Measurements from ENCODE around the gene SESN1.

Gene SESN1

DNA sequence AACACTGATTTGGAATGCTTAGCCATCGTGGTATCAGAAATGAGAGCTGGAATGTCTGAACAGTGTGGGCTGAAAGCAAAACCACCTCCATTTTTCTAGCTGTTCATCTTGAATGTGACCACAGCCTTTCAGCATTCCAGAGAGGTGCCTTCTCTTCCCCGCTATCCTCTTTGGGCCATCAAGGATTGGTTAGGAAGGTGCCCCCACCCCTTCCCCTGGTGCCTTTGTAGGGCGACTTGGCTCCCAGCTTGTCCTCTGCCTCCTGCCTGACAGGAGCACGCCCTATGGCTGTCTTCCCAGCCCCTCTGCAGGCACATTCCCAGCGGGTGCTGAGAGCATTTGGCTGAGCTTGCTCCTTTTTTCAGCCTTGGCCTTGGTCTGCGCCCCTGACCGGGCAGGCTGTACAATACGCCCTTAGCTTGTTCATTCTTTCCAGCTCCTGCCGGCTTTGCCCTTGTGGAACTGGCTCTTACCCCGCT lies 148.9 kb downstream of the SESN1 start:
- no peak overlapping the region for H3K4me3 ChIP-seq (ENCODE audit: low read length)
- H3K9ac ChIP-seq (ENCODE audit: low read length) = peak overlapping the region; percentile 11
- no peaks in the 10 kb centered on the region for H3K27me3 ChIP-seq (ENCODE audit: control insufficient read depth, insufficient read depth, low read length)
- no peaks in the 10 kb centered on the region for H3K36me3 ChIP-seq (ENCODE audit: control insufficient read depth, insufficient read depth, low read length)
- H3K4me1 ChIP-seq (ENCODE audit: control insufficient read depth, insufficient read depth, low read length) = peaks cover 46% of the 10 kb centered on the region
- H3K9me3 ChIP-seq (ENCODE audit: control insufficient read depth, low read length) = no peaks in the 10 kb centered on the region

DNA sequence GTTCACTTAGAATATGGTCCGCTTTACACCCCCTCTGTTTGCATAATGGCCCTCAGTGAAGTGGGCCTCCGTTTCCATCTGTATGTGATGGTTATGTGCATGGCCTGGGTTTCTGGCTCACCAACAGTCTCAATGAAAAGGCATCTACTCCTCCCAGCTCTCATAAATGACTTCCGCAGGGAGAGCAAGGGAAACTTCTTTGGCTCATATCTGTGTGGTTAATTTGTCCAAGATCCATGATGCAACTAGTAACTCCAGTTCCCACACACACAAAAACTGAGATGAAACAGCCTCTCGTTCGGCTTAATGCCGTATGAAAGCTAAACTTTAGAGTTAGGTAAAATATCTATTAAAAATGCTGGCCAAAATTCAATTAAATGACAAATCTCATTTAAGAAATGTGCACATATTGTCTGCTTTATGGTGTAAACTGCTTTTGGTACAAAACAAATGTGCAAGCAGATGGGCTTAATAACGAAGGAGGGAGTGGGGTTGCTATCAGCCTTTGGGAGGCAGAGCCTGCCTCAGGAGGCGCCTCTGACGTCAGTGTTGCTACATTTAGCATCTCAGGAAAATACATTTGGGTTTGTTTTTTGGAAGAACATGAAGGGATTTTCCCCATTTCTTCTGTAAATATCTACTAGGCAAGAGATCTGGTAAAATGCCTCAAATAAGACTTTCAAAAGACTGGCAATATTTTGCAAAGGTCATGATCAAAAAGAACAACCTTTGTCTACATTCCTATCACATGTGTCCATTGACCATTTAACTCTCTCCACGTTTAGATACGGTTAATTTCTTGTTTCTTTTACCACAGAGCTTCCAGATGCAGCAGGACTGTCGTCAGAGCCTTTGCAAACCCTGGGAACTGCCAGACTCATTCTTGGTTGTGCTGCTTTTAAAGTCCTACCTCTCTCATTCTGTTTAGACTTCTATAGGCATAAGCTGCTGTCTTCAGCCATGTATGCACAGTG lies 149.7 kb downstream of the SESN1 start:
- no peaks in the 10 kb centered on the region for H3K9me3 ChIP-seq (ENCODE audit: control insufficient read depth, low read length)
- H3K4me3 ChIP-seq (ENCODE audit: low read length) = no peak overlapping the region
- H3K4me1 ChIP-seq (ENCODE audit: control insufficient read depth, insufficient read depth, low read length) = peaks cover 49% of the 10 kb centered on the region
- H3K9ac ChIP-seq (ENCODE audit: low read length) = peak overlapping the region; percentile 11
- H3K36me3 ChIP-seq (ENCODE audit: control insufficient read depth, insufficient read depth, low read length) = no peaks in the 10 kb centered on the region
- H3K27me3 ChIP-seq (ENCODE audit: control insufficient read depth, insufficient read depth, low read length) = no peaks in the 10 kb centered on the region

GRCh38 chr6:108944071-108944470 lies 150.6 kb downstream of the SESN1 start:
- peaks cover 49% of the 10 kb centered on the region for H3K4me1 ChIP-seq (ENCODE audit: control insufficient read depth, insufficient read depth, low read length)
- H3K36me3 ChIP-seq (ENCODE audit: control insufficient read depth, insufficient read depth, low read length) = no peaks in the 10 kb centered on the region
- no peak overlapping the region for H3K4me3 ChIP-seq (ENCODE audit: low read length)
- H3K9me3 ChIP-seq (ENCODE audit: control insufficient read depth, low read length) = no peaks in the 10 kb centered on the region
- no peaks in the 10 kb centered on the region for H3K27me3 ChIP-seq (ENCODE audit: control insufficient read depth, insufficient read depth, low read length)
- H3K9ac ChIP-seq (ENCODE audit: low read length) = peak overlapping the region; percentile 10

DNA sequence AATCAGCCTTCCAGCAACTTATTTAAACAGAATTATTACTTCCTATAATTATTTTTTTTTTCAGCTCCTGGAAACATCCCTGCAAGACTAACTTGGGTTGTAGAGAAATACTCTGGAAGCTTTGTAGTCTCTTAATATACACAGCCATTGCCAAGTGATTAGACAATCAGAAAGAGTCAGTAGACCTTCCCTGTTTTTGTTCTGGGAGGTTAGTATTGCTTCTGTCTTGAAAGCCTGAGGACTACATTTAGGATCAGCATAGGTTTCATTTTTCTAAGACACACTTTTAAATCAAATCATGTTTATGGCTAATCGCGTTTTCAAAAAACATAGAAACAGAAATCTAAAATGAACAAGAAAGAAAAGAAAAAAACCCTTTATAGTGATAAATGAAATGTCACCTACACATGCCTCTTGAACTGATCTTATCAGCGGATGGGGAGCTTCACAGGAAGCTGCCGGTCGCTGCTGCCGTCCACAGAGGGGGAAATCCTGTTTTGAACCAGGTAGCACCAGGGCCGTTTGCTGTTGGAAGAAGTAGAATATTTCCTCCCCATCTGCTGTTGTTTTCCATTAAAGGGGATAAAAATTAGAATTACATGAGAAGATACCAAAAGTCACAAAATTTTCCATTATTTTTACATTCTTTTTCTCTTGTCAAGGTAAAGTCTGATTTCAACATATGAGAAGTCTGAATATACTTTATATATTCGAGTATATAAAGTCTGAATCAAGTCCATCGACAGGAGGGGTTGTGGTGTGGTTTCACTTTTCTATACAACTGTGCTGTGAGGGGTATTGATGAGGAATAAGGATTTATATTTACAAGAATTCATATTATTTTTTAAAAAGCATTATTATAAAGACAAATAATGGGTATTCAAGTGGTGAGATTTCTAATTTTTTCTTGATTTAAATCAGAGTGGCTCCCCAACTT lies 151.8 kb downstream of the SESN1 start:
- H3K9ac ChIP-seq (ENCODE audit: low read length) = no peak overlapping the region
- H3K36me3 ChIP-seq (ENCODE audit: control insufficient read depth, insufficient read depth, low read length) = no peaks in the 10 kb centered on the region
- H3K27me3 ChIP-seq (ENCODE audit: control insufficient read depth, insufficient read depth, low read length) = no peaks in the 10 kb centered on the region
- H3K4me3 ChIP-seq (ENCODE audit: low read length) = no peak overlapping the region
- peaks cover 49% of the 10 kb centered on the region for H3K4me1 ChIP-seq (ENCODE audit: control insufficient read depth, insufficient read depth, low read length)
- H3K9me3 ChIP-seq (ENCODE audit: control insufficient read depth, low read length) = no peaks in the 10 kb centered on the region

GRCh38 chr6:108941859-108942258 lies 152.8 kb downstream of the SESN1 start:
- Histone ChIP-seq H3K36me3 (ENCODE audit: control insufficient read depth, insufficient read depth, low read length) (no peaks in the 10 kb centered on the region), H3K4me1 (ENCODE audit: control insufficient read depth, insufficient read depth, low read length) (peaks cover 42% of the 10 kb centered on the region), H3K4me3 (ENCODE audit: low read length) (no peak overlapping the region), H3K9ac (ENCODE audit: low read length) (no peak overlapping the region), H3K9me3 (ENCODE audit: control insufficient read depth, low read length) (no peaks in the 10 kb centered on the region), H3K27me3 (ENCODE audit: control insufficient read depth, insufficient read depth, low read length) (no peaks in the 10 kb centered on the region)

DNA sequence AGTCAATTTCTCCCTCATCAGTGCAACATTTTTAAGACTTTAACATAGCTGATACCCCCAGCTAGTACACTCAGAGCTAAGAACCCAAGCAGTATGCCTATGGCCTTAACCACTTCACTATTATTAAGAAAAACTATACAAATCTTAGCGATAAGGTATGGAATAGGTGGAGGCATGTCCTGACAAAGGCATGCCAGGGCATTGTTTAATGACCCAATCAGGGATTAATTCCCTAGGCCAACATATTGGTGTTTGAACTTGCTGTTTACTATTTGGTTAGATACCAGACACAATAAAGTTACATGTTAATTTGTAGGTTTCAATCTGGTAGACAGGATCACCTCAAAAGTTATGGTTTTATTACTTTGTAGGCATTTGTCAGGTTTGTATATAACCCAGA lies 153.4 kb downstream of the SESN1 start:
- no peak overlapping the region for H3K9ac ChIP-seq (ENCODE audit: low read length)
- peaks cover 36% of the 10 kb centered on the region for H3K4me1 ChIP-seq (ENCODE audit: control insufficient read depth, insufficient read depth, low read length)
- no peak overlapping the region for H3K4me3 ChIP-seq (ENCODE audit: low read length)
- no peaks in the 10 kb centered on the region for H3K36me3 ChIP-seq (ENCODE audit: control insufficient read depth, insufficient read depth, low read length)
- H3K9me3 ChIP-seq (ENCODE audit: control insufficient read depth, low read length) = no peaks in the 10 kb centered on the region
- no peaks in the 10 kb centered on the region for H3K27me3 ChIP-seq (ENCODE audit: control insufficient read depth, insufficient read depth, low read length)

- H3K9me3 ChIP-seq (ENCODE audit: control insufficient read depth, low read length) = no peaks in the 10 kb centered on the region
- H3K27me3 ChIP-seq (ENCODE audit: control insufficient read depth, insufficient read depth, low read length) = no peaks in the 10 kb centered on the region
- H3K36me3 ChIP-seq (ENCODE audit: control insufficient read depth, insufficient read depth, low read length) = no peaks in the 10 kb centered on the region
- H3K9ac ChIP-seq (ENCODE audit: low read length) = no peak overlapping the region
- H3K4me3 ChIP-seq (ENCODE audit: low read length) = no peak overlapping the region
- peaks cover 31% of the 10 kb centered on the region for H3K4me1 ChIP-seq (ENCODE audit: control insufficient read depth, insufficient read depth, low read length)
These were observed 153.9 kb downstream of the SESN1 start for GRCh38 chr6:108940741-108941140.

- H3K4me1 ChIP-seq (ENCODE audit: control insufficient read depth, insufficient read depth, low read length) = peaks cover 17% of the 10 kb centered on the region
- H3K9me3 ChIP-seq (ENCODE audit: control insufficient read depth, low read length) = no peaks in the 10 kb centered on the region
- H3K36me3 ChIP-seq (ENCODE audit: control insufficient read depth, insufficient read depth, low read length) = no peaks in the 10 kb centered on the region
These were observed 157.5 kb downstream of the SESN1 start for GRCh38 chr6:108937170-108937569.

More at GRCh38 chr6:108937170-108937569, 157.5 kb downstream of the SESN1 start:
- Histone ChIP-seq H3K4me3 (ENCODE audit: low read length) (no peak overlapping the region), H3K27me3 (ENCODE audit: control insufficient read depth, insufficient read depth, low read length) (no peaks in the 10 kb centered on the region), H3K9ac (ENCODE audit: low read length) (no peak overlapping the region)
